ENCODE data around the gene POP5.
"Not testable (repeated sequence)": the region's sequence is repeated elsewhere in the genome, so short reads cannot be mapped to it uniquely, and the experiment has no call there.

GRCh38 chr12:120617767-120618166 lies 36.6 kb upstream of the POP5 start:
- not testable (repeated sequence) for TF ChIP-seq POLR2AphosphoS5 (IDR thresholded peaks at IDR 0.05; ENCODE audit: borderline replicate concordance, low read depth, low read length); EZH2 (IDR thresholded peaks at IDR 0.05)

Measured in SK-N-MC (cell line).